Adipose tissue (tissue), 3 donors: ENCODE data around the gene LRRC14B. TPM values are rescaled to one million over a fixed set of nuclear protein-coding genes. Genes with fewer than 3 reads are reported as not detected.
"Not testable (repeated sequence)": the region's sequence is repeated elsewhere in the genome, so short reads cannot be mapped to it uniquely, and the experiment has no call there.

Source experiments
- H3K27ac ChIP-seq: one replicate; pipeline ENCODE4 v1.5.1; 2013; ENCODE audit warnings: low read depth, low read length
- WGBS, 3 donors: extraction: QIAGEN DNeasy Blood & Tissue Kit; methylation state at CpG; one replicate each; pipeline ENCODE4 v1.1.7; 2013; 5-methylcytosine and 5-hydroxymethylcytosine counted together
- polyA plus RNA-seq, 3 donors: library from polyadenylated mRNA; stranded (reverse); fragments of 200-250 nt; gene quantifications; one replicate each; pipeline ENCODE4 v1.2.3, GENCODE V29; 2013
- donor health status: healthy with polysubstance abuse.
- donor health status: Bipolar disorder and iron deficiency.
- donor health status: healthy.

Gene LRRC14B
- polyA plus RNA-seq, 3 donors = not detected

GRCh38 chr5:197892-198489 lies 6.7 kb downstream of the LRRC14B start:
- H3K27ac ChIP-seq = no peak overlapping the region
- 82 to 87% (median 86%) methylated on average over 12 of the region's 12 CpGs for WGBS, 3 donors

DNA sequence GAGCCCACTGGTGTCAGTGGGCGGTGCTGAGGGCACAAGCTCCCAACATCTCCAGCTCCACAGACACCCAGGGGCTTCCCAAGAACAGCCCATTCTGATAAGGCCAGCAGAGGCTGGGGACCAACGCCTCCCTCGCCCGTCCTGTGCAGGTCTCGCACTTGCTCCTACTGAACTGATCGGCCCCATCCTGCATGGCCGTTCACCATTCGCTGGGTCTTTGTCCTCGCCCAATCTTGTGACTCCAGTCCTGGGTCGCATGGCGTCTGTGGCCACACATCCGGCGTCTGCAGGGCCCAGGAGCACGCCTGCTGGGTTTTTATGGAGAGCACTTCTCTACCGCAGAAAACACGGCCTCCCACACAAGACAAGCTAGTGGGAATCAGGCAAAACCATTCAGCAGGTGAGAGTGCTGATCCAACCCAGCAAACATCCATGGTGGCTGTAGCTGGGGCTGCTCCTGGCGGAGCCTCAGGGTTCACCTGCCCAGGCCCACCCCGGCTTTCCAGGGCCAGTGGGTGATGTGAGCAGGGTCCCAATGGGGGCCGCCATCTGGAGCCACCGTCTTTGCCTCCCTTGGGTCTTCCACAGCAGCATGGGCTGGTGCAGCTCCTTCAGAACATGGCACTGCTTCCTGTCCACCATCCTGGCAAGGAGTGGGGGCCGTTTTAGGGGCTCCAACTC lies 7.4 kb downstream of the LRRC14B start:
- no peak overlapping the region for H3K27ac ChIP-seq
- WGBS, 3 donors = 95 to 97% (median 97%) methylated on average over 21 of the region's 21 CpGs

GRCh38 chr5:199197-199949 lies 8.1 kb downstream of the LRRC14B start:
- no peak overlapping the region for H3K27ac ChIP-seq
- WGBS, 3 donors = 93 to 97% (median 96%) methylated on average over 16 of the region's 16 CpGs

DNA sequence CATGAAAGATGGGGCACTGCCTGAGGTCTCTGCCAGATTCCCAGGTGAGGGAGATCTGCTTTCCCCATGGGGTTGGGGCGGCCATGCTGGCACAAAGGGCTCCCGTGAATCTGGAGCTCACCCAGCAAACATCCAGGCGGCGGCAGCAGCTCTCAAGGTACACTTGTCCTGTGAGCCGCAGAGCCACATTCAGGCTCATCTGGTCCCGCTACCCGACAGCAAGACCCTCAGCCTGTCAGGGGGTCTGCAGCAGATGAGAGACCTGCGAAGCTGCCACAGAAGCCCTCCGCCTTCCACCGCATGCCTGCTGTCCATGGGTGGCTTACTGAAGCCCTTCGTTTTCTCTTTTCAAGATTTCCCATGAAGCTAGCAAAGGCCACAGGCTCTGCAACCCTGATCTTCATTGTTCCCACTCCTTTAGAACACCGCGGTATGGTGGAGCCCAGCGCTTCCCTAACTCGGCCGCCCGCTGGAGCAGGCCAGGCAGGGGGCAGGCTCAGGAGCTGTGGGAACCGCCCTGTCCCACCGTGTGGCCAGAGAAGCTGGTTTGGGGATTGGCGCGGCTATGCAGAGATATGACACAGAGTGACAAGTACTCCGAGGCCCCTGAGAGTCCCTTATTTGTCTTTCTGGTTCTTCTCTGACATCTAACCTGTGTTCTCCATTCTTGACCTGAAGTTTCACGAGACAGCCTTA lies 8.8 kb downstream of the LRRC14B start:
- 85 to 92% (median 91%) methylated on average over 23 of the region's 23 CpGs for WGBS, 3 donors
- H3K27ac ChIP-seq = no peak overlapping the region

- no peak overlapping the region for H3K27ac ChIP-seq
- 53 to 64% (median 62%) methylated on average over 4 of the region's 4 CpGs for WGBS, 3 donors
Observed at GRCh38 chr5:200985-201384, 9.7 kb downstream of the LRRC14B start.

GRCh38 chr5:201672-202071 lies 10.4 kb downstream of the LRRC14B start:
- 85 to 95% (median 92%) methylated on average over 8 of the region's 8 CpGs for WGBS, 3 donors
- no peak overlapping the region for H3K27ac ChIP-seq

DNA sequence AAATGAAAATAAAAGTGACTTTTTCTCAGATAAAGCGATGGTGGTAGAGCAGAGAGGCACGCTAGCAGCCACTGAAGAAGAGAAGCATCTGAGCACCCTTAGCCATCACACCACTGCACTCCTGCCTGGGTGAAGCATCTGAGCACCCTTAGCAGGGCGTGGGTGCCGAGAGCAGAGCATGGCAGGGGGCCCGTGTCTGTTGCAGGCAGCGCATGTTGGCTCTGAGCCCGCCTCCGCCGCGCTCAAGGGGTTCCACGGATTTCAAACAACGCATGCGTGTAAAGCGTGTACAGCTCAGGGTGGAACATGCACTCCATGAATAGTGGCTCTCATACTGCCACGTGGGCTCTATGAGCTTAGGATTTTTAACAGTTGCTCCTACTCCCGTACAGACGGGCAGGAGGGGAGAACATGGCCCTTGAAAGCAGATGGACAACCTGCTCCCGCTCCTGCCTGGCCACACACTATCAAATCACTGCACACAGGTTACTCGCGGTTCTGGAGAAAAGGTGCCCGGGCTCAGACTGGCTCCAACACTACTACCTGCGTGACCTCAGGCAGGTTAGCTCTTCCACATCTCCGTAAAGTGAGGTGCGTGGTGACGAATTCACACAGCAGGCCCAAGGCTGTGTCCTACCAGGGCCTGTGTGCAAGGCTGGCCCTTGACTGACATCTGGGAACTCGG lies 12.1 kb downstream of the LRRC14B start:
- no peak overlapping the region for H3K27ac ChIP-seq
- 90 to 93% (median 92%) methylated on average over 26 of the region's 26 CpGs for WGBS, 3 donors

DNA sequence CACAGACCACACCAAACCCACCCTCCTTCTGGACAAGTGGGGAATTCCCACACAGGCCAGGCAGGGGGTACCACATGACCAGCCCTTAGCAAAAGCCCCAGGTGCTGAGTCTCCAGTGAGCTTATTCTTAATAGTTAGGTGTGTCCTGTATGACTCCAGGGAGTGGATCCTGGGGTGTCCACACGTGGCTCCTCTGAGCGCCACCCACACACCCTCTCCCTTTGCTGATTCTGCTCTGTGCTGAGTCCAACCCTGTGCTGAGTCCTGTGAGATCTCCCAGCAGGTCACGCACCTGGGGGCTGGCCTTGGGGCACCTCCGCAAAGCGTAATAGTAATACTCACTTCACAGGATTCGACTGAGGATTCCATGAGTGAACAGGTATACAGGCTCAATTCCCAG lies 12.7 kb downstream of the LRRC14B start:
- no peak overlapping the region for H3K27ac ChIP-seq
- WGBS, 3 donors = 79 to 93% (median 83%) methylated on average over 6 of the region's 6 CpGs

DNA sequence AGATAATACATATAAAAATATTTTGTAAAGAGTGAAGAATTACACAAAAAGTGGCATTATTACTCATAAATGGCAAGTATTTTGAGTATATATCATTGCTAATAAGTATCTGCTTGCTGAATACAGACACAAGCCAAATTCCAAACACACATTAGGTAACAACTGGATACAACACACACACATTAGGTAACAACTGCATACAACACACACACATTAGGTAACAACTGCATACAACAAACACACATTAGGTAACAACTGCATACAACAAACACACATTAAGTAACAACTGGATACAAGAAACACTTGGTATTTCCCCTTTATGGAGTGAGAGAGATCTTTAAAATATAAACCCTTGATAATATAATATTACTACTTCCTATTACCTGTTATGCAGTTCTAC lies 13.2 kb downstream of the LRRC14B start:
- H3K27ac ChIP-seq = no peak overlapping the region

- H3K27ac ChIP-seq = no peak overlapping the region
- 92 to 96% (median 94%) methylated on average over 30 of the region's 30 CpGs for WGBS, 3 donors
Observed at GRCh38 chr5:204966-205670, 13.8 kb downstream of the LRRC14B start.

DNA sequence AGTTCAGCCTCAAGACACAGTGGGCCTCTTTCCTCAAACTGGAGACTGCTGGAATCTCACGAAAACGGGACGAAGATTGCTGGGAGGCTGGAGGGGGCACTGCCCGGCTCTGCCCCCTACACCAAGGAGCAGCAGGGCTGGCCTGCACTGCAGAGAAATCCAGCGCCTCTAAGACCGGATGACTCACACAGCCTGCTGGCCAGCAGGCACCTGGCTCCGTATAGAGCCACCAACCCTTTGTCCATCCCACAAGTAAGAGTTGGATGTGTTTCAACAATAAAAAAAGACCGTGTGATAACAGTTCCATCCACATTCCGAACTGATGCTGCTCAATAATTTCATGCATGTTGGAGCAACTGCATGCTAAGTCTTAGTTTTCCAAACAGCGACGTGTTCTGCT lies 15.1 kb downstream of the LRRC14B start:
- H3K27ac ChIP-seq = no peak overlapping the region
- WGBS, 3 donors = 58 to 80% (median 64%) methylated on average over 11 of the region's 11 CpGs

GRCh38 chr5:206927-207536 lies 15.7 kb downstream of the LRRC14B start:
- WGBS, 3 donors = 73 to 82% (median 79%) methylated on average over 8 of the region's 8 CpGs
- H3K27ac ChIP-seq = no peak overlapping the region

DNA sequence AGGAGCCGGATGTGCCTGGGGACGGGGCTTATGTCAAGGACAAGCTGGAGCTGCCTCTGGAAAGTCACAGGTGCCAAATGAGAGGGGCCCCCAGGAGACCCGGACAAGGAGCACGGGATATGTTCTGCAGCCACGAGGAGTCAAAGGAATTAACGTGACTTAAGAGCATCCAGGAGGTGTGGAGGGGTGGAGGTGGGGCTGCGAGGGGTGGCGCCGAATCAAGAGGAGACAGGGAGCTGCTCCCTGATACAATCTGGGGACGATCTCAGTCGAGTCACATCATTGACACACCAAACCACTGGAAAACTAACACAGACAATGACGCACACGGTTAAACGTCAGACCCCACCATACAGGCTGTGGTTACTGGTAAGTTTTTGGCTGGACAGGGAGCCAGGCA lies 16.3 kb downstream of the LRRC14B start:
- WGBS, 3 donors = 72 to 88% (median 83%) methylated on average over 14 of the region's 14 CpGs
- H3K27ac ChIP-seq = no peak overlapping the region

DNA sequence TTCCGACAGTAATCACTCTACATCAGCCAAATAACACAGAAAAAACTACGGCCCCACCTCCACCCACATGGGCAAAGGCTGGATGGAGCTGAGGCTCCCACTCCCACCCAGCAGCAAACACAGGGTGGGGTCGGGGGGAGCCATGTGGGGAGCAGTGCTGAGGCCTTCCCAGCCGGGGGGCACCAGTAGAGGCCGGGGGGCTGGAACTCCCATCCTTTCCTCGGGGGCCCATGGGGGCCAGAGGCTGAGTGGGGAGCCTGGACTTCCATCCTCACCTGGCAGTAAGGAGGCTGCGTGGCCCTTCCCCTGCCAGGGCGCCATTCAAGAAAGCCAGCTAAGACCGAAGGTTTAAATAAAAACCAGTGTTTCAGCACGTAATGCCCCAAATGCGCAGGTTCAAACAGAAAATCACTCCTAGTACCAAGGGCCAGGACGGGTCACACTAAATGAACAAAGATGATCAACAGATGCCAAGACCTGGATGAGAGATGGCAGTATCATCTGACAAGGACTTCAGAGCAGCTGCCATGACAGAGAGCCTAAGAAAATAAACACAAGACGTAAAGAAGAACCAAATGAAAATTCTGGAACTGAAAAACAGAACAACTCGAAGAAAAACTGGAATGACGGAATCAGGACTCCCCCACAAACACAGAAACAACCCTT lies 17.3 kb downstream of the LRRC14B start:
- no peak overlapping the region for H3K27ac ChIP-seq
- WGBS, 3 donors = 88% methylated on average over 15 of the region's 15 CpGs

GRCh38 chr5:213803-214395 lies 22.6 kb downstream of the LRRC14B start:
- H3K27ac ChIP-seq = no peak overlapping the region
- WGBS, 3 donors = 90 to 94% (median 91%) methylated on average over 12 of the region's 12 CpGs

GRCh38 chr5:215256-215655 lies 24.0 kb downstream of the LRRC14B start:
- 85 to 95% (median 88%) methylated on average over 1 to 2 of the region's 2 CpGs for WGBS, 3 donors
- not testable (repeated sequence) for H3K27ac ChIP-seq

- H3K27ac ChIP-seq = not testable (repeated sequence)
- 84 to 95% (median 90%) methylated on average over 8 to 9 of the region's 10 CpGs for WGBS, 3 donors
Observed at GRCh38 chr5:216076-216475, 24.8 kb downstream of the LRRC14B start.
